Activated CD8-positive, alpha-beta memory T cell treated with anti-CD3 and anti-CD28 coated beads, Interleukin-2, amount 50 U/mL, for 1 hour (primary cell): ENCODE results near the gene GTF2I.
"Not testable (repeated sequence)": the region's sequence is repeated elsewhere in the genome, so short reads cannot be mapped to it uniquely, and the experiment has no call there.

Experiments
- DNase-seq: peaks from one replicate; pipeline ENCODE4 v3.0.0-alpha.2; 2020; ENCODE audit errors: extremely low read depth

The GTF2I gene

DNA sequence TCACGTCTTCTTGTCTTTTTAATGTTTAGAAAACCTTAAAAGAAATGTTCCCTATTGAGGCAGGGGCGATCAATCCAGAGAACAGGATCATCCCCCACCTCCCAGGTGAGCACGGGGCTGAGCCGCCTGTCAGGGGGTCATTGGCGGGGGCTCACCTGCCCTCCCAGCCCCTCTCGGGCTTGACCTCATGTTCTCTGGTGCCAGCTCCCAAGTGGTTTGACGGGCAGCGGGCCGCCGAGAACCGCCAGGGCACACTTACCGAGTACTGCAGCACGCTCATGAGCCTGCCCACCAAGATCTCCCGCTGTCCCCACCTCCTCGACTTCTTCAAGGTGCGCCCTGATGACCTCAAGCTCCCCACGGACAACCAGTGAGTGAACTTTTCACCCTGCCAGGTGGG lies 121.5 kb downstream of the GTF2I start:
- not testable (repeated sequence) for DNase-seq

DNA sequence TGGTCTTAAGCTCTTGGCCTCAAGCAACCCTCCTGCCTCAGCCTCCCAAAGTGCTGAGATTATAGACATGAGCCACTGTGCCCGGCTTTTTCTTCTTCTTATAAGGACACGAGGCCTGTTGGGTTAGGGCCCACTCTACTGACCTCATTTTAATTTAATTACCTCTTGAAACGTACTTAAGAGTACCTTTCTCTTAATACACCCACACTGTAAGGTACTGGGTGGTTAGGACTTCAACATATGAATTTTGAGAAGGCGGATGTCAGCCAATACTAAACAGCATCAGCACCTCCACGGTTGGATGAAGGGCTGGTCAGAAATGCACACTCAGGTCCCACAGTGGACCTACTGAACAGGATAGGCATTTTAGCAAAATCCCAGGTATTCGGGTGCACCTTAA lies 124.2 kb downstream of the GTF2I start:
- DNase-seq, result not testable (repeated sequence)

- DNase-seq, result not testable (repeated sequence)
Observed at GRCh38 chr7:74783595-74783994, 126.1 kb downstream of the GTF2I start.

DNA sequence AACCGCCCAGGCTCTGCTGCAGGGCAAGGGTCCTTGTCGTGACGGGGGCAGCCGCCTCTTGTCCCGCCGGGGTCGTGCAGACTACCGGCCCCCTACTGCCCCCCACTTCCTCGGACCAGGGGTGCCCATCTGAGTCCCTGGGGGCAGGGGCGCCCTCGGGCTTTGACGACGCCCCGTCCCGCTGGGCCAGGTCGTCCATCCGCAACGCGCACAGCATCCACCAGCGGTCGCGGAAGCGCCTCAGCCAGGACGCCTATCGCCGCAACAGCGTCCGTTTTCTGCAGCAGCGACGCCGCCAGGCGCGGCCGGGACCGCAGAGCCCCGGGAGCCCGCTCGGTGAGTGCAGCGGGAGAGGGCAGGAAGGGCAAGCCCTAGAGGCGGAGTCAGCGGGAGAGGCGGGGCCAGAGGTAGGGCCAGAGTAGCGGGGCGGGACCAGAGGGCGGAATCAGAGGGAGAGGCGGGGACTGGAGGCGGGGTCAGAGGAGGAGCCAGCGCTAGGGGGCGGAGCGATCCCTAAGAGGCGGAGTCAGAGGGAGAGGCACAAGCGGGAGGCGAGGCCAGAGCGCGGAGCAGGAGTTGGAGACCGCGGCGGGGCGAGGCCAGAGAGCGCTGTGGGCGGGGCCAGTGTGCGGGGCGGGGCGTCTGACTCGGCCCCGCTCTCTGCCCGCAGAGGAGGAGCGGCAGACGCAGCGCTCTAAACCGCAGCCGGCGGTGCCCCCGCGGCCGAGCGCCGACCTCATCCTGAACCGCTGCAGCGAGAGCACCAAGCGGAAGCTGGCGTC lies 131.0 kb downstream of the GTF2I start:
- DNase-seq, result peak; percentile 77

DNA sequence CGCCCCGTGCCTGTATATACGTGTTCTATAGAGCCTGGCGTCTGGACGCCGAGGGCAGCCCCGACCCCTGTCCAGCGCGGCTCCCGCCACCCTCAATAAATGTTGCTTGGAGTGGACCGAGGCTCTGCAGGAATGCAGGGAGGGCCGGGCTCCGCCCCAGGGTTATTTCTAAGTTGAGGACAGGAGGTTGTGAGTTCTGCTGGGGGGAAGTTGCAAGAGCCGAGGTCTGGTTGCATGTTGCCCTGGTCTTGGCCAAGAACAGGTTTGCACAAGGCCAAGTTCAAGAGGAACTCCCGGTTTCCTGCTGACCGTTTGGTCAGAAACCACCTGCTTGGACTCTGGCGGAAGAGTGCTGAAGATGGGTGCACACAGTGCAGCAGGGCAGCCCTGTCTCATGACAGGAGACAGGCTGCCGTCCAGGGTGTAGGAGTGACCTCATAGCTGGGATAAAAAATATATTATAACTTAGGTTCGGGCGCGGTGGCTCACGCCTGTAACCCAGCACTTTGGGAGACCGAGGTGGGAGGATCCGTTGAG lies 131.8 kb downstream of the GTF2I start:
- not testable (repeated sequence) for DNase-seq

DNA sequence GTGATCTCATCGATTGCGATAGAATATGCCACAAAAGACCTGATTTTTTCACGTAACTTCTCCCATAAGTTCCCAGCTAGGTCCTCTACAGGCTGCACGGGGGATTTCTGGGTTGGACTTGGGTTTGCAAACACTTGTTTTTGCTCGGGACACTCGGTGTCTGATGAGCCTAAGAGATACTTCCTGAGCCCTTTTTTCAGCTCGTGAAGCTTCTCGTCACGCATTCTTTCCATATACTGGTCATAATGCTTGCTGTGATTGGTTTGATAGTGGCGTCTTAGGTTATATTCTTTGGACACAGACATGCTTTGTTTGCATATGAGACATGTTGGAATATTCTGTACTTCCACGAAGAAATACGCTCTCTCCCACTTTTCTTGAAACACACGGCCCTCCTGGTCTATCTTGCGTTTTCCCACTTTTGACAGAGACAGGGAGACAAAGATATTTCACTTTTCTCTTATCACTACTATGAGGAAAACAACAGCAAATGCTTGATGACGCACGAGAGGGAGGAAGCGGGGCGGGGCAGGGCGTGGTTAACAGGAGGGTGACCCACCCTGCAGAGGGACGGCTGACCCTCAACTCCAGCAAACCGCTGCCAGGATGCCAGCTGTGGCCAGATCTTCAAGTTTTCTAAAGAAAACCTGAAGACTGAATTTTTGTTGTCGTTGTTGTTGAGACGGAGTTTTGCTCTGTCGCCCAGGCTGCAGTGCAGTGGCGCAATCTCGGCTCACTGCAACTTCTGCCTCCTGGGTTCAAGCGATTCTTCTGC lies 140.5 kb downstream of the GTF2I start:
- not testable (repeated sequence) for DNase-seq

- DNase-seq, result not testable (repeated sequence)
Observed at GRCh38 chr7:74798644-74799043, 141.1 kb downstream of the GTF2I start.
